GM21576 (cell line): Measurements from ENCODE around the gene TNRC18.

ENCODE experiments used
- ATAC-seq: cut with Tn5 transposase; IDR thresholded peaks from one replicate; pipeline ENCODE4 v1.9.1; 2021; ENCODE audit warnings: mild to moderate bottlenecking, moderate library complexity; ENCODE audit not compliant: unreplicated experiment

TNRC18 gene

GRCh38 chr7:5354460-5355232 is 69.0 kb downstream of the TNRC18 start:
- ATAC-seq: no peak

- no peak for ATAC-seq
These were observed 71.1 kb downstream of the TNRC18 start for GRCh38 chr7:5352440-5353010.

GRCh38 chr7:5351507-5352265 is 71.9 kb downstream of the TNRC18 start:
- ATAC-seq: no peak

- ATAC-seq: no peak
These were observed 72.8 kb downstream of the TNRC18 start for GRCh38 chr7:5350600-5351385.

- no peak for ATAC-seq
These were observed 73.5 kb downstream of the TNRC18 start for GRCh38 chr7:5350174-5350463.

- no peak for ATAC-seq
These were observed 74.0 kb downstream of the TNRC18 start for GRCh38 chr7:5349437-5350173.

GRCh38 chr7:5349005-5349380 is 74.6 kb downstream of the TNRC18 start:
- no peak for ATAC-seq

- no peak for ATAC-seq
These were observed 75.3 kb downstream of the TNRC18 start for GRCh38 chr7:5348134-5349004.

GRCh38 chr7:5345671-5346070 is 78.0 kb downstream of the TNRC18 start:
- ATAC-seq: no peak

- ATAC-seq: no peak
These were observed 78.5 kb downstream of the TNRC18 start for GRCh38 chr7:5345171-5345570.

- ATAC-seq: no peak
These were observed 79.3 kb downstream of the TNRC18 start for GRCh38 chr7:5344342-5344741.

GRCh38 chr7:5343884-5344283 is 79.8 kb downstream of the TNRC18 start:
- ATAC-seq: no peak

GRCh38 chr7:5342631-5343030 is 81.0 kb downstream of the TNRC18 start:
- ATAC-seq: no peak

GRCh38 chr7:5339955-5340354 is 83.7 kb downstream of the TNRC18 start:
- no peak for ATAC-seq

GRCh38 chr7:5337047-5337446 is 86.6 kb downstream of the TNRC18 start:
- no peak for ATAC-seq

- ATAC-seq: no peak
These were observed 89.0 kb downstream of the TNRC18 start for GRCh38 chr7:5334671-5335070.

GRCh38 chr7:5333121-5334045 is 90.3 kb downstream of the TNRC18 start:
- no peak for ATAC-seq

- no peak for ATAC-seq
These were observed 91.1 kb downstream of the TNRC18 start for GRCh38 chr7:5332579-5332978.

GRCh38 chr7:5330288-5330687 is 93.3 kb downstream of the TNRC18 start:
- no peak for ATAC-seq
